ENCODE measurements around the gene DUSP5. TPM values are rescaled to one million over a fixed set of nuclear protein-coding genes. Genes with fewer than 3 reads are reported as not detected.
"Not testable (repeated sequence)": the region's sequence is repeated elsewhere in the genome, so short reads cannot be mapped to it uniquely, and the experiment has no call there.

Gene DUSP5
- polyA plus RNA-seq, 12 donors = 1.8 to 9.2 (median 3.7) TPM; not detected in 2

DNA sequence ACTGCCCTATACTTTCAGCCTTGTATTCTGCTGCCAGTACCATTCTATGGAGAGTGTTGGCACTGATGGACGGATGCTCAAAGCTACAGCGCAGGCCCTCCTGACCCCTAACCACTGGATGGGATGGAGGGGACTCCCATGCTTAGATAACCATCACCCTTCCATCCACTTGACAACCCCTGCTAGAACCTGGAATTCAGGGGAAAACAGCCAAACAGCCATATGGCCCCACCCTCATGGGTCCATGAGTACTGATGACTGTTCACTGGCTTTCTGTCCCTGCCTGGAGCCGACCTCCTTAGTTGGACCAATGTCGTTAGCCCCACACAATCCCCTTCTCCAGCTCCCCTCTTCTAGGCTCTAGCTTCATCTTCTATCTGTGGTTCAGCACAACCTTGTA is 16.2 kb downstream of the DUSP5 start:
- DNase-seq = no peak

DNA sequence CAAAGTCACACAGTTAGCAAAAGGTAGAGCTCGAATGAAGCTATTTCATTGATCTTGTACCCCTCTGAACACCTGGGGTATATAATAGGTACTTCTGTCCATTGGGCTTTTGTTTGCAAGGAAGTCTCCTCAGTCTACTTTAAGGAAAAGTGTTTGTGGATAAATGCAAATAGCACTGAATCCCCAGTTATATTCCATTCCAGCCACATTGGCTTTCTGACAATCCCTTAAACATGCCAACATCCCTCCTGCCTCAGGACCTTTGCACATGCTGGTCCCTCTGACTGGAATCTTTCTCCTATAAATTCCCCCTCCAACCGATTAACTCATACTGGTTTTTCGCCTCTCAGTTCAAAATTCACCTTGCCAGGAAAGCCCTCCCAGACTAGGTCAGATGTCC is 17.1 kb downstream of the DUSP5 start:
- no peak for DNase-seq

DNA sequence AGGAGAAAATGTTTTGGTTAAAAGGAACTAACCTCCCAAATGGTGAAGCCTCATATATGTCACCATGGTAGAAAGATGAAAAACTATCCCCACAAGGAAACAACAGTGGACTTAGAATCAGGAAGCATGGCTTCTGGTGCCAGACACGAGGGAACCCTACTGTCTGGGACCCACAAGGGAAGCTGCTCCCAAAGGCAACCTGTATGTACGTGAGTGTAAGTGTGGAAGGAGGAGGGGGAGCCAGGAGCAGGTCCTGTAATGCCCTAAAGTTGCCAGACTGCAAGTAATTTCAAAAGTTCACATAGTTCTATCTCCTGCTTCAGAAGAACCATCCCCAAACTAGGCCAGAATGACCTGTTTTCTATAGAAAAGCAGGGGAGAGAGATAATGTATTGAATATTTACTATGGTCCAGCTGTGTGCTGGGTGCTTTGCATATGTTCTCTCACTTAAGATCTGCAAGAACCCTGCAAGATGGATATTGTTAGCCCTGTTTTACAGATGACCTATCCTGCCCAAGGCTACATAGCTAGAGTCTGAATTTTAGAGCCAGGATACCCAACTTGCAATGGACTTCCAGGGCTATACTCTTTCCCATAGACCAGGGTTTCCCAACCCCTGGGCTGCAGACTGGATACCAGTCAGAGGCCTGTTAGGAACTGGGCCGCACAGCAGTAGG is 19.2 kb downstream of the DUSP5 start:
- DNase-seq = no peak

DNA sequence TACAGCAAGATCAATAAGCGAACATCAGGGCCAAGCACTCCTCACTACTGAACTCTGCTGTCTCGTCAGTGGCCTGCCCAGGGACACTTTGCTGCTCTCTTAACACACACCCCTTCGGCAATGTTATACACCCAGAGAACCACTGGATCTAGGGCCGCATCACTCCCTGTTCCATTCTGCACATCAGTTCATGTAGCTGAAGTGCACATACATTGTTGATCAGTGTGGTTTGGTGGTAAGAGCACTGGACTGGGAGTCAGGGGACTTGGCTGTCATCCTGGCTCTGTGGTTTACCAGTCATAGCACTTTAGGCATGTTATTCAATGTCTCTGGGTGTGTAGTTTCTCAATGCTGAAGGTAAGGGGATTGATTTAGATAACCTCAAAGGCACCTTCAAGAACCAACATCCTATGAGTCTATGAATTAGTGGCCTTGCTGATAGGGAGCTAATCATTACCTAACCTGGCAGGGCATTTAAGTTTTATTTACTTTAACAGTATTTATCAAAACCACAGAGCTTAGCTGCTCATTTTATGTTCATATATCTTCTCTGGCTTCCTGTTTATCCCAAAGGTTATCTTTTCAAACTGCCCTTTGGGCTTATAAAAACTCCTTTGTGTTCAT is 24.8 kb downstream of the DUSP5 start:
- no peak for DNase-seq

DNA sequence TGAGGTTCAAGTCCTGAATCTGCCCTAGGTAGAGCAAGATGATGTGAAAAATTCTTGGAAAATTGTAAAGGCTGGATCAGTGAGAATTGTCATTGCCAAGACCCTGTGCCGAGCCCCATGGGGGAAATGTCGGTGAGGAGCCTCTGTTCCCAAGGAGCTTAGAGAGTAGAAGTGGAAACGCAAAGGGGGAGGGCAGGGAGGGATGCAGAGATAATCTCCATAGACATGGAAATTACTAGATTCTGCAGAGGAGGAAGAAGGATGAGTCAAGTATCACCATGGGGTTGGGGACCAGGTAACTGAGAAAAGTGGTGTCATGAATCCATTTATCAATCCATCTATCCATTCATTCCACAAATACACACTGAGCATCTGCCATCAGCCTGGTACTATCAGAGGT is 26.0 kb downstream of the DUSP5 start:
- no peak for DNase-seq

DNA sequence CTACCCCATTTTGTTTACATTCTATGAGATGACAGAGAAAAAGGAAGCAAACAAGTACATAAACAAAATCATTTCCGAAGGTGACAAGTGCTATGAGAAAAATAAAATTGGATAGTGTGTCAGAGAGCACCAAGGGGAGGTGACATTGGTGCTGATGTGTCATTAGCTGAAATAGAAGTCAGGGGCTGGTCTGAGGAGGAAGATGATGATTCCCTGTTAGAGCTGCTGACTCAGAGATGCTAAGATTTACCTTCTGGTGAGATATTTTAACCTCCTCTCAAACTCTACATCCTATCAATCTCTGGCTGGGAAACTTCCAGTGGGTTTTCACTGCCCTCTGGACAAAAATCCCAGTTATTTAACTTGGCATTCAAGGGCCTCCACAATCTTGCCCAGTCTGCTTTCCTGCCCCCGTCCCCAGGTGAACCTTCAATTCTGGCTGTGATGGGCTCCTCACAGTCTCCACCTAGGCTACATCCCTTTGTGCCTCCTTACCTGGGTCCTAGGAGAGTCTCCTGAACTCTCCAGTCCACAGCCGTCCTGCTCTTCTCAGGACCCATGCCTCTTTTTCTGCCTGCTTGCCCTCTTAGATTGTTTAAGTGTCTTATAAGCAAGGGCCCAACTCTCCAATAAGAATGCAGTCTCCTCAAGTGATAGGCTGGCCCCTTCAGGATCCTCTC is 26.6 kb downstream of the DUSP5 start:
- no peak for DNase-seq

DNA sequence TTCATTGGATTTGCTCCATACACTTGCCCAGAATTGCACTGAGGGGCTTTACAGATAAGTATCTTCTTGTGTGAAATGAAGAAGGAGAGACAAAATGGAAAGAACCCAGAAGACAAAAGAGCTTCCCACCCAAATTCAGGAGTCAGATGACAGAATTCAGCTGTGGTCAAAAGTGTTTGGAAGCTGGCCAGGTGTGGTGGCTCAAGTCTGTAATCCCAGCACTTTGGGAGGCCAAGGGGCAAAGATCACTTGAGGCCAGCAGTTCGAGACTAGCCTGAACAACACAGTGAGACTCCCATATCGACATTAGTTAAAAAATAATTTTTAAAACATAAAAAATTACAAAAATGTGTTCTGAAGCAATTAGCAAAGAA is 27.1 kb downstream of the DUSP5 start:
- no peak for DNase-seq

DNA sequence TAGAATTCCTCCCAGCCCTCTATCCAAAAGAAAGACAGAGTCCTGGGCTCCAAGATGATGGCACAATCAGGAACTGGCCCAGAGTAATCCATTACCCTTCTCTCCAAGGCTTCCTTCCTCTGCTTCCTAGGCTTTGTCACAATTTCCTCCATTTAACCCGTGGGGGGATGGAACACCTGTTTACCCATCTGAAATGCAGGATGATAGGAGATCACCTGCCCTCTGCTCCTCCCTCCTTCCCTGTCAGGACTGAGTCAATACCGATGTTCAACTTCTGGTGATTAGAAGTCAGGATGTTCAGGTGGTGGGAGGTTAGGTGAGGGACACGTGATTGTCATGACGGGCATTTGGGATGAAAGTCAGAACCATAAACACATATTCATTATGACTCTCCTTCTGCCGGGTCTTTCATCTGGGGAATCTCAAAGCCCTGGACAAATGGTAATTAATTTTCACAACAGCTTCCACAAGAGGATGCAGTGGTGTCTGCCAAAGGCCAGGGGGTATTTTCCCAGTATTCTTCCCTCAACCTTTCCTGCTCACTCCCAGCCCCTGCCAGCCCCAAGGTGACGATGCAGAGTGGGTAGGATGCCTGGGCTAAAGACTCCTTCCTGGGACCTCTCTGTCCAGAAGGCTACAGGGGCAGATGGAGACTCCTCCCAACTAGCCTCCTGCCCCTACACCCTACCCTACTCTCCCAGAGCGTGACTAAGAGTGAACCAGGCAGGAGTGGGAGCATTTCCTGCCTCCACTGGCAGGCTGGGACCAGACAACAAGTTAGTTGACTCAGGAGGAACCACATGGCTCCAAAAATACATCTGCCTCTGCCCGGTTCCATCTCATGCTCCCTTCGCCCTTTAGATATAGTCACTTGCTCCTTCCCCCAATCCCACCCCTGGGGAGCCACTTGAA is 27.9 kb downstream of the DUSP5 start:
- no peak for DNase-seq

DNA sequence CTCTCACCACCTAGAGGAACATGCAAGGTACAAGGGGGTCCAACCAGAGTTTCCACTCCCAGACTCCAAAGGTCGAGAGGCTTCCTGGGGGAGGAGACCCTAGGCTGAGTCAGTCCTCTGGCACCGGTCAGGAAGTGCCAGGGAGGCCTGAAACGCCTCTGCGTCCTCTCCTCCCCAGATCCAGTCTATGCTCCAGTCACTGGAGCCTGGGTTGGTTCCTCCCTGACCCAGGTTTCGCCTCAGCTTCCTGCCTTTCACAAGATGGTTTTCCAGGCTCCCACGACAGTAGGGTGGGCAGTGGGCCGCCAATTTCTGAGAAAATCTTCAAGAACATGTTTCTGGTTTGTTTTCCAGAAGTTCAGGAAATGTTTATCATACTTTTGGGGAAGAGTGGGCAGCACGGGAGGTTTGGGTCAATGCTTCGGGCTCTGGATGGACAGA is 30.0 kb downstream of the DUSP5 start:
- no peak for DNase-seq

DNA sequence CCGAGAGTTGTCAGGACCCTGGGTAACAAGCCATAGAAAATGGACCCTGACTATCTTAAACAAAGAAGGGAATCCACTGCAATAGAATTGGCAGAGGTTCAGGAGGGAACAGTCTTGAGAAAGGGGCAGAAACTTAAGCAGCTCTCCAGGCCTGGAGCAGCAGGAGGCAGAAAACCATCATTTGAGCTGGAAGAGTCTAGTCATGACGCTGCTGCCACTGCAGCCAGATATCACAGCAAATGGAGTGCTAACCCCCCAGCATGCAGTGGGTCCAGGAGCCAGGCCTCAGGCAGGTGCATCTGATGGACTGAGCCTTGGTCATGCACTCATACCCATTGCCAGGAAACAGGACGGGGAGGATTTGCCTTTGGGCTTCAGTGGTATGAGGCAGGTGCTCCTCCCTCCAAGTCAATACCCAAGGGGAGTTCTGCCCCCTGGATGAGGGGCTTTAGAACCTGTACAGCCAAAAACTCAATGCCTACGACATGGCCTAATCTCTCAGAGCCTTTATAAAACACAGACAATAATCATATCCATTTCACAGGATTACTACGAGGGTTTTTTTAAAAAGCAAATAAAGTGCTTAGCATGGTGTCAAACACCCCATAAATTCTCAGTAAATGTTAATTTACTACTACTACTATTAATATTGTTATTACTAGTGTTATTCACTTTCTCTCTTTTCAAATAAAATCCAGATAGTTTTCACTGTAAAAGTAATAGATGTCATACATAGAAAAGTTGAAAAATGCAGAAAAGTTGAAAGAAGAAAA is 30.7 kb downstream of the DUSP5 start:
- no peak for DNase-seq

DNA sequence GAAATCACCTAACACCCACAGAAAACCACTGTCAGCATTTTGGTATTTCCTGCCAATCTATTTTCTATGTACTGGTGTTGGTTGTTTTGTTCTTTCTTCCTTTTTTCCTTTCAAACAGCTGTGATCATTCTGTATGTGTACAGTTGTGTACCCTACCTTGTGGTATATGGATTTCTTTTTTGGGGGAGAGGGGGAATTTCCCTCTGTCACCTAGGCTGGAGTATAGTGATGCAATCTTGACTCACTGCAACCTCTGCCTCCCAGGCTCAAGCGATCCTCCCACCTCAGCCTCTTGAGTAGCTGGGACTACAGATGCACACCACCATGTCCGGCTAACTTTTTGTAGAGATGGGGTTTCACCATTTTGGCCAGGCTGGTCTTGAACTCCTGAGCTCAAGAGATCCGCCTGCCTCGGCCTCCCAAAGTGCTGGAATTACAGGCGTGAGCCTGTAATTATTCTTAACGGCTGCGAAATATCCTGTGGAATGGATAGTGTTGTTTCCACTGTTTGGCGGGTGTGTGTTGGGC is 31.4 kb downstream of the DUSP5 start:
- not testable (repeated sequence) for DNase-seq

DNA sequence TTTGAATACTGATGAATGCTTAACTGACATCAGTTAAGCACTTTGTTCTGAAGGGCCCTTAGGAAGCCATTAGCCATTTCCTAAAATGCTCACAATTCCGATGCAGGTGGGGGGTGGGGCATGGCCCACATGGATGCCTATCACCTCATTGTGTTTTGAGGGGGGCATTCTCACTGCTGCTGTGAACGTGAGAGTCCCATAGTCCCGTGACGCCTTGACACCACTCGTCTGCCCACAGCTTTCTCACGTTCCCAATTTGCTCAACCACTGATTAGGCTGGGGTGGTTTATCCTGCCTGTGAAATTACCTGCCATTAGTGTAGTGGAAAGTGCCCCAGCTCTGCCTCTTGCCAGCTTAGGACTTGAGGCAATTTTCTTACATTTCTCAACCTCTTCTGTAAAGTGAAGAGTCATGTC is 31.9 kb downstream of the DUSP5 start:
- no peak for DNase-seq

DNA sequence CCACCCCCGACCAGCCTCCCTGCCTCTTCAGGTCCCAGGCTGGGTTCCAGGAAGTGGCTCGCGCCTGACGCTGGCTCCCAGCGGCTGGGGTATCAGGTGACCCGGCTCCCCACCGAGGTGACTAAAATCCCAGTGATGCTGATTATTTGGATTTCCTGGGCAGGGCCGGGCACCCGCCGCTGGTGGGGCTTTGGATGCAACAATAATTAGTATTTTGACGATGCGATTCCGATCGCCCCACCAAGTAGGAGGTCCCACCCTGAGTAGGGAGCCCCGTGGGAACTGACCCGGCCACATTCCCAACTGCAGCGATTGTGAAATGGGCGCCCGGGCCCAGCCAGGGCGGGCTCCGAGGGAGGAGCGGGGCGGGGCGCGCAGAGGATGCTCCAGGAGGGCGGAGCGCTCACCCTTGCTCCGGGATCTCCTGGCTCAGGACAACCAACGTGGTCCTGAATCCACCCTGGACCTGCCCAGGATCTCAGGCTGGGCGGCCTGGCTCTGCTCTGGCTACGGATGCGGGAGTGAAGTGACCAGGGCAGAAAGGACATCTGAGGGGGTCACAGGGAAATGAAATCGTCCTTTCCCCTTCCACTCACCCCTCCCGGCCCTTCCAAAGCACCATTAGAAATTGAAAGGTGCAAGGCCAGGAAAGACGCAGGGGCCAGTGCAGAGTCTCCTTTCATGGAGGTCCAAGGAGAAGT is 32.6 kb downstream of the DUSP5 start:
- DNase-seq = no peak

DNA sequence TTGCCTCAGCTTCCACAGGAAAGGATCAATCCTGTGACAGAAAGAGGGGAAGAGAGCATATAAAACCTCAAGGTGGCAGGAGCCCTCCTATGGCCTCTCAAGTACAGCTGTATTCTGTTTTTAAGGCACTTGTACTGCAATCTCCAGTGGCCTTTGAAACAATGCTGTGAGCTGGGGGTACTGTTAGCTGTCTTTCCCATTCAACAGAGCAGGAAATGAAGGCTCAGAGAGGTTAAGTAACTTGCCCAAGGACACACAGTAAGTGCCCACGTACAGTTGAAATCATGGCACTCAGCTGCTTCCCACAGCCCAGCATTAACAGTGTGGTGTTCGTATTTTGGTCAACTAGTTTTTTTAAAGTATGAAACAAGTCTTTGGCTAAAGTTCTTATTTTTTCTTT is 34.0 kb downstream of the DUSP5 start:
- no peak for DNase-seq

DNA sequence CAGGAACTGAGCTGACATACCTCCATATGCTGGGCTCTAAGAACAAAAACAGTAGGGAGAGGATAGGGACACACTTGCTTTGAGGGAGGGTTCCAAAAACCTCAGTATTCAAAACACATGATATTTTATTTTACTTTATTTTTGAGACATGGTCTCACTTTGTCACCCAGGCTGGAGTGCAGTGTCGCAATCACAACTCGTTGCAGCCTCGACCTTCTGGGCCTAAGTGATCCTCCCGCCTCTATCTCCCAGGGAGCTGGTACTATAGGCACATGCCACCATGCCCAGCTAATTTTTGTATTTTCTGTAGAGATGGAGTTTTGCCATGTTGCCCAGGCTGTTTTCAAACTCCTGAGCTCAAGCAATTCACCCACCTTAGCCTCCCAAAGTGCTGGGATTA is 34.9 kb downstream of the DUSP5 start:
- not testable (repeated sequence) for DNase-seq

DNA sequence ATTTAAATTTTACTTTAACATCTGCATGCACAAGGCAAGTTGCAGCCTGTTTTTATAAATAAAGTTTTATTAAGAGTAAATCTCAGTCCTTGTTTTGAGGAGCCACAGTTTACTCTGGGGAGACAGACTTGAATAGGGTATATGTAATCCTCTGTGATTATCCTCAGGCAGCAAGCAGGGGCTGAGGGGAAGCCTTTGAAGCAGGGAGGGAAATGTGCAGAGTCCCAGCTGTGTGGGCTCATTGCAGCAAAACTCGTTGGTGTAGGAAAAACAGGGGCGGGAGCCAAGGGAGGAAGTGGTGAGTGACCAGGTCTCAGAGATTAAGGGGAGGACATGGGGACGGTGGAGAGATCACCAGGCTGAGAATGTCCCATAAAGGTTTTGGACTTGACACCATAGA is 35.4 kb downstream of the DUSP5 start:
- no peak for DNase-seq

DNA sequence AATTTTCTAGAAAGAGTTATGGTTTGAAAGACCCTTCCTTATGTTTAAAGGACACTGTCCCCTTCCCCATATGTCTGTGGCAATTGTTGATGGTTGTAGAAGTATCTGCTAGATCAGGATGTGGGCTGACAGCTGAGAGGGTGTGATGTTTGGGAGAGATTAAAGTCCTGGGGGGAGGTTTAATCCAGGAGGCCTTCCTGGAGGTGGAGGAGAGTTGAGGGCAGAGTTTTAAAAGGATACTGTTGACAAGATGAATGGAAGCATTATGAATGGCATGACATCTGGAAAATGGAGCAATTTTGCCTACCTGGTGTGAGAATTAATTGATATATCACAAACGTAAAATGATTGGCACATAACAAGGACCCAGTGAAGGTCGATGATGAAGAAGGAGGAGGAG is 36.9 kb downstream of the DUSP5 start:
- no peak for DNase-seq

DNA sequence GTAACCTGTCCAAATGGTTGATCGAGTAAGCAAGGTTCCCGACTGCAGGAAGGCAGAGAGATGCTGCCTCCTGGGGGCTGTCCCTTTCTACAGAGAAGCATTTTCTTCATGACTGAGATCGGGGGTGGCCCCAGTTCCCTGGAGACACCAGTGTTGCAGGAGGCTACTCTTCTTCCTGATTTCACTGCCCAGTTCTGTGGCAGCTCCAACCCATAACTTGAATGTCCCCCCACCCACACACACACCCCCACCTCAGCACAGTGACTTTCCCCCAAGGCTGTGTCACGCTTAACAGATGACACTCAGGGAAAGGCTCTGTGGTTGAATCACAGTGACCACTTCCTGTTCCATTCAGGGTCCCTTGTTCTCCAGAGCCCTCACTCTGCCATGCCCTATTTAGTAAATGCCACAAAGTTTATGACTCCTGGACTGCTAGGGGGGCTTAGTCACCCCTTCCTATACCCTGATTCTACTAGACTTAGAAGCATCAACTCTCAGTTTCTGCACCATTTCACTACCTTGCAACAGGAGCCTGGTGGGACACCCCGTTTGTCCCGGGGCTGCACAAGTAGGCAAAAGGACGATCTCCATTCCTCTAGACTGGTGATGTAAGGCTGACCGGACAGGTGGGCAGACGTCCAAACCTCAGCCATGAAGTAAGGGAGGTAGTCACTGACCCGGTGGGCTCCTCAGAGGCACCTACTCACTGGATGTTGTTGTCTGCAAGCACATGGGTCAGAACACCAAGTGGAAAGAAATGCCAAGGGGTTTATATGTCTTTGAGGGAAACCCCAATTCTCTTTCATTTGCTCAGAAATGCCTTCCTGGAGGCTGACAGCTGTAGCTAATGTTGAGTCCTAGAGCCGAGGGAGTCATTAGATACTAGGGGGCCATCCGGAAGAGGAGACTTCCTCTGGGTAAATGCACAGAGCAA is 38.5 kb downstream of the DUSP5 start:
- no peak for DNase-seq

DNA sequence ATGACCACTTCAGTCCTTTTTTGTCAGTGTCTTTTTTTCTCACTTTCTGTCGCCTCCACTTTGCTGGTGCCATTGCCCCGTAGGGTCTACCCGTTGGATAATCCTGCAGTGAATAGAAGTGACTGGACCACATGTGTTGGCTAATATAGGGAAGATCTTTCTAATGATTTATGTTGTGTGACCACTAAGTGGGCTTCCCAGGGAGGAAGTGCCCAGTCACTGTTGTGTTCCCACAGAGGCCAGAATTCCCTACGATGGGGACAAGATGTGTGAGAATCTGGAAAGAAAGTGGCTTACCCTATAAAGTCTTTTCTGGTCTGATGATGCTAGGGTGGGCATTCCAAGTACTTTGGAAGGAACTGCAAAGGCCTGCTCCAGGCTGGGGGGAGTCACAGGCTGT is 41.4 kb downstream of the DUSP5 start:
- no peak for DNase-seq

Measured in muscle of arm (tissue), 12 donors.